GM12872 (cell line): ENCODE results near the gene ZC3HAV1.

Source experiments
- CTCF ChIP-seq: IDR thresholded peaks from 3 replicates; pipeline ENCODE4 v1.5.1; 2011; ENCODE audit warnings: low read depth, mild to moderate bottlenecking, low read length, moderate library complexity; ENCODE audit not compliant: insufficient read depth

Gene ZC3HAV1

GRCh38 chr7:139049936-139050335 lies 59.6 kb downstream of the ZC3HAV1 start:
- TF ChIP-seq CTCF: no peak

- no peak for TF ChIP-seq CTCF
These were observed 60.4 kb downstream of the ZC3HAV1 start for GRCh38 chr7:139049111-139049510.

- no peak for TF ChIP-seq CTCF
These were observed 61.5 kb downstream of the ZC3HAV1 start for GRCh38 chr7:139047970-139048369.

GRCh38 chr7:139046143-139046542 lies 63.4 kb downstream of the ZC3HAV1 start:
- TF ChIP-seq CTCF: no peak

- TF ChIP-seq CTCF: no peak
These were observed 64.4 kb downstream of the ZC3HAV1 start for GRCh38 chr7:139044813-139045794.

GRCh38 chr7:139043823-139044812 lies 65.4 kb downstream of the ZC3HAV1 start:
- TF ChIP-seq CTCF: no peak
